Mucosa of stomach (tissue), 1 donor: ENCODE results near the gene RHPN2.

Source experiments
- H3K27me3 ChIP-seq: one replicate; pipeline ENCODE4 v1.7.0; 2013; ENCODE audit warnings: mild to moderate bottlenecking, low read length; ENCODE audit not compliant: control insufficient read depth, insufficient read depth
- H3K36me3 ChIP-seq: one replicate; pipeline ENCODE4 v1.7.0; 2013; ENCODE audit warnings: low read length; ENCODE audit not compliant: control insufficient read depth, insufficient read depth
- H3K4me1 ChIP-seq: one replicate; pipeline ENCODE4 v1.7.0; 2013; ENCODE audit warnings: mild to moderate bottlenecking, low read length; ENCODE audit not compliant: control insufficient read depth, insufficient read depth
- H3K4me3 ChIP-seq: one replicate; pipeline ENCODE4 v1.7.0; 2013; ENCODE audit warnings: low read length
- H3K9ac ChIP-seq: one replicate; pipeline ENCODE4 v1.7.0; 2013; ENCODE audit warnings: mild to moderate bottlenecking, low read length, moderate library complexity
- H3K9me3 ChIP-seq: one replicate; pipeline ENCODE4 v1.7.0; 2013; ENCODE audit warnings: mild to moderate bottlenecking, low read length, moderate library complexity; ENCODE audit not compliant: control insufficient read depth
- donor health status: Pancreatic carcinoma.

Gene RHPN2

GRCh38 chr19:33090179-33090578 is 25.5 kb upstream of the RHPN2 start:
- H3K9me3 ChIP-seq = no peaks in the 10 kb centered on the region
- H3K27me3 ChIP-seq = no peaks in the 10 kb centered on the region
- no peaks in the 10 kb centered on the region for H3K4me1 ChIP-seq
- H3K9ac ChIP-seq = no peak overlapping the region
- H3K4me3 ChIP-seq = no peak overlapping the region
- H3K36me3 ChIP-seq = peaks cover 10% of the 10 kb centered on the region

- Histone ChIP-seq H3K36me3 (peaks cover 10% of the 10 kb centered on the region), H3K27me3 (no peaks in the 10 kb centered on the region), H3K4me3 (no peak overlapping the region), H3K4me1 (no peaks in the 10 kb centered on the region), H3K9me3 (no peaks in the 10 kb centered on the region), H3K9ac (no peak overlapping the region)
Observed at GRCh38 chr19:33089010-33089409, 24.3 kb upstream of the RHPN2 start.

GRCh38 chr19:33086955-33087354 is 22.3 kb upstream of the RHPN2 start:
- Histone ChIP-seq H3K4me3 (no peak overlapping the region), H3K9me3 (no peaks in the 10 kb centered on the region), H3K4me1 (peaks cover 6% of the 10 kb centered on the region), H3K27me3 (no peaks in the 10 kb centered on the region), H3K9ac (no peak overlapping the region), H3K36me3 (peaks cover 4% of the 10 kb centered on the region)

DNA sequence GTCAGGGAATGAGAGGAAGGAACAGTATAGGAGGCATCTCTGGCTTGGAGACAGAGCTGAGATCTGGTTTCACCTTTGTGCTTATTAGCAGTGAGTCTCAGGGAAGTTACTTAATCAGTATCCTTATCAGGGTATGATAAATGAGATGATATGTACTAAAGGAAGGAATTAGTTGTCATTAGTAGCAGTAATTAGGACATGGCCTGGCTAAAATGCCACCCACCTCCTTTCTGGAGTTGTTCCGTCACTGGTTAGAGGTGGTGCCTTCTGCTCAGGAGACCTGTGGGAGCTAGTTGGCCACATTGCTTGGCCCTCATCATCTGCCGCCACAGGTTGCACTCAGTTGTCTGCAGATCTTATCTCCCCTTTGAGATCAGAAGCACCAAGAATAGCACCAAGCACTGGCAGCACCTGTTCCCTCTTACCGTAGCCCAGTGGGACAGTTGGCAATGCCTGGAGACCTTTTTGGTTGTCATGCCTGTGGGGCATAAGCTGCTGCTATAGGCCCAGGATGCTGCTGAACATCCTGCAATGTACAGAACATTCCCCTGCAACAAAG is 21.0 kb upstream of the RHPN2 start:
- H3K9ac ChIP-seq = no peak overlapping the region
- no peaks in the 10 kb centered on the region for H3K27me3 ChIP-seq
- H3K4me3 ChIP-seq = no peak overlapping the region
- peaks cover 2% of the 10 kb centered on the region for H3K36me3 ChIP-seq
- H3K4me1 ChIP-seq = peaks cover 11% of the 10 kb centered on the region
- no peaks in the 10 kb centered on the region for H3K9me3 ChIP-seq

DNA sequence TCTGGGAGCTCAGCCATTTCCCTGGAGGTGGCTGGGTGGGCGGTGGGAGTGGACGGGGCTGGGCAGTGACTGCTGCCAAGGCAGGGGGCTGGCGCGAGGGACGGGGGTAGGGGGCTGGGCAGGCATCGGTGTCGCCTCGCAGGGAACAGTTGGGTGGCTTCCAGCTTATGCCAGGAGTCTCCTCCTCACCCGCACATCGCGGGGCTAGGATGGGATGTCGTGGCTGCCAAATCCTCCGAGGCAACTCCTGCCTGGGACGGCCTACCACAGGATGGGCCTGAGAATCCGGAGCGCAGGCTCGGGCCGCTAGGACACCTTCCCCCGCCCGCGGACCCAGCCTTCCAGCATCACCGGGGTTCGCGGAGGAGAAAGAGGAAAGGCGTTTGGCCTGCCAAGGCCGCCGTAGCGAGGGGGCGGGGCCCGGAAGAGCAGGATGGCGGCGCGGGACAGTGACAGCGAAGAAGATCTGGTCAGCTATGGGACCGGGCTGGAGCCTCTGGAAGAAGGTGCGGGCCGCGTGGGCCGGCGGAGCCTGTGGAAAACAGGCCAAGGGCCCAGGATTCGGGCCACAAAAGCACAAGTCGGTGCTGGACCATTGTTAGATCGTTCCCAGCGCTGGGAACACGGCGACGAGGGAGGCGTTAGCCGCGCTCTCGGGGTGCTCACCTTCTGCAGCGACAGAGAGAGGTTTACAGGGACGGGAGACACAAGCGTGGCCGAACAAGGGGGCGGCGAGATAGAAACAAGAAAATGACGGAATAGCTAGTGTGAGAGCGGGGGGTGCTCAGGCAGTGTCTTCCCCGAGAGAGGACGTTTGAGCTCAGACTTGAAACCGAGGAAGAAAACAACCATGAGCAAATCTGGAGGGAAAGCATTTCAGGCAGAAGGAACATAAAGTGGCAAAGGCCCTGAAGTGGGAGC is 16.3 kb upstream of the RHPN2 start, which contains the start of gene GPATCH1:
Gene GPATCH1 (plus strand): TSS at position 421 of the 921 bp plus-strand sequence. CDS start 13 bp downstream, at position 434.
- Histone ChIP-seq H3K9me3 (no peaks in the 10 kb centered on the region), H3K4me1 (peaks cover 25% of the 10 kb centered on the region), H3K27me3 (no peaks in the 10 kb centered on the region), H3K36me3 (no peaks in the 10 kb centered on the region), H3K9ac (peak within 1 kb of the TSS; percentile 86), H3K4me3 (peak within 1 kb of the TSS; percentile 93)

DNA sequence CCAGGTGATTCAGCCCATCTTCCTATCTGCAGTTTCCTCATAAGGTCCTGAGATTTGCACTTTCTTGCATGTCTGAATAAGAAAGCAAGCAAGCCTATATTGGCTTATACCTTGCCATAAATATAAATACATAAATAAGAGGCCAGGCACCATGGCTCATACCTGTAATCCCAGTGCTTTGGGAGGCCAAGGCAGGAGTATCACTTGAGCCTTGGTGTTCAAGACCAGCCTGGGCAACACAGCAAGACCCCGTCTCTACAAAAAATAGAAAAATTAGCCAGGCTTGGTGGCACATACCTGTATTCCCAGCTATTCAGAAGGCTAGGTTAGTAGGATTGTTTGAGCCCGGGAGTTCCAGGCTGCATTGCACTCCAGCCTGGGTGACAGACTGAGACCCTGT is 10.8 kb upstream of the RHPN2 start:
- H3K36me3 ChIP-seq = no peaks in the 10 kb centered on the region

GRCh38 chr19:33071887-33072286 is 7.2 kb upstream of the RHPN2 start:
- Histone ChIP-seq H3K4me3 (no peak overlapping the region), H3K9me3 (no peaks in the 10 kb centered on the region), H3K9ac (no peak overlapping the region), H3K4me1 (no peaks in the 10 kb centered on the region), H3K36me3 (no peaks in the 10 kb centered on the region), H3K27me3 (no peaks in the 10 kb centered on the region)

More for the DNA sequence above, 10.8 kb upstream of the RHPN2 start:
- Histone ChIP-seq H3K4me3 (no peak overlapping the region), H3K9me3 (no peaks in the 10 kb centered on the region), H3K4me1 (peaks cover 14% of the 10 kb centered on the region), H3K27me3 (no peaks in the 10 kb centered on the region), H3K9ac (no peak overlapping the region)

GRCh38 chr19:33067121-33067520 is 2.4 kb upstream of the RHPN2 start:
- Histone ChIP-seq H3K4me3 (no peak overlapping the region), H3K9me3 (no peaks in the 10 kb centered on the region), H3K36me3 (no peaks in the 10 kb centered on the region), H3K4me1 (peaks cover 4% of the 10 kb centered on the region), H3K27me3 (peaks cover 3% of the 10 kb centered on the region), H3K9ac (no peak overlapping the region)

DNA sequence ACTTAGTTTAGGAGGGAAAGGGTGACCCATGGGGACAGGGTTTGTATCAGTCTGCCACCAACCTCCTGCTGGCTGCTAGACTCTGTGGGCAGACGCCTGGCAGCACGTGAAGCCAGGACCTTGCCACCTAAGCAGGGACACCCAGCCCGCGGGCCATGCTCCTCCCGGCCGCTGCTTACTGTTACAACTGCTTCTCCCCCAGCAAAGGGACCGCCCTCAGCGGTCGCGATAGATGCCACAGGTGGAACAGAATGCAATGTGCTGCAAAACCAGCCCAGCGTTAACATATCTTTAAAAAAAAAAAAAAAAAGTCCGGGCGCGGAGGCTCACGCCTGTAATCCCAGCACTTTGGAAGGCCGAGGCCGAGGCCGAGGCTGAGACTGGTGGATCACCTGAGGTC is 1.9 kb upstream of the RHPN2 start:
- peaks cover 3% of the 10 kb centered on the region for H3K27me3 ChIP-seq
- H3K4me1 ChIP-seq = peaks cover 4% of the 10 kb centered on the region
- no peaks in the 10 kb centered on the region for H3K36me3 ChIP-seq
- H3K9ac ChIP-seq = no peak overlapping the region
- H3K4me3 ChIP-seq = no peak overlapping the region
- no peaks in the 10 kb centered on the region for H3K9me3 ChIP-seq

- peaks cover 14% of the 10 kb centered on the region for H3K4me1 ChIP-seq
- peaks cover 3% of the 10 kb centered on the region for H3K27me3 ChIP-seq
- no peaks in the 10 kb centered on the region for H3K36me3 ChIP-seq
- H3K4me3 ChIP-seq = peak overlapping the region; percentile 86
- peak overlapping the region; percentile 89 for H3K9ac ChIP-seq
- no peaks in the 10 kb centered on the region for H3K9me3 ChIP-seq
Observed at GRCh38 chr19:33064458-33064791, 263 bp downstream of the RHPN2 start.

DNA sequence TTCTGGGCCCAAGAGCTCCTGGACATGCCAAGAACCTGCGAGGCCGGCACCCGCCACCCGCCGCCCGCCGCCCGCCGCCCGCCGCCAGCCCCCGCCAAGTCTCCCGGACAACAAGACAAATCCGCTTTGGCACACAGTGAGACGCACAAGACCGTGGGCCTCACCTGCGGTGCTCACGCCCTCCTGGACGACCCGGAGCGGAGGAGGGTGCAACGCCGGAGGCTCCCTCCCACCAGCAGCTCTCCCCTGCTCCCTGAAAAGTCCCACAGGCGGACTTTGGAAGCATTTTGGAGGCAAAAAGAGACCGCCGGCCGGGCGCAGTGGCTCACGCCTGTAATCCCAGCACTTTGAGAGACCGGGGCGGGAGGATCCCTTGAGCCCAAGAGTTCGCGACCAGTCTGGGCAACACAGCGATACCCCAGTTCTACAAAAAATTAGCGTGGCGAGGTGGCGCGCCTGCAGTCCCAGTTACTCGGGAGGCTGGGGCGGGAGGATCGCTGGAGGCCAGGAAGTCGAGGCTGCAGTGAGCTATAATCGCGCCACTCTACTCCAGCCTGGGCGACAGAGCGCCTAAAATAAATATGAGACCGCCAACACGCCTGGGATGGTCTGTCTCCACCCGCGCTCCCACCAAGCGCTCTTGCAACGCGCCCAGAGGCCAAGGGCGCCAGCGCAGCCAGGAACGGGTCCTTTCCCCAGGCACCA is 783 bp downstream of the RHPN2 start:
- H3K9ac ChIP-seq = peak overlapping the region; percentile 89
- peaks cover 3% of the 10 kb centered on the region for H3K27me3 ChIP-seq
- peak overlapping the region; percentile 86 for H3K4me3 ChIP-seq
- H3K4me1 ChIP-seq = peaks cover 14% of the 10 kb centered on the region
- no peaks in the 10 kb centered on the region for H3K9me3 ChIP-seq
- no peaks in the 10 kb centered on the region for H3K36me3 ChIP-seq

GRCh38 chr19:33063356-33063752 is 1.3 kb downstream of the RHPN2 start:
- H3K9me3 ChIP-seq = no peaks in the 10 kb centered on the region
- peak overlapping the region; percentile 73 for H3K9ac ChIP-seq
- H3K36me3 ChIP-seq = no peaks in the 10 kb centered on the region
- peak overlapping the region; percentile 41 for H3K4me3 ChIP-seq
- peaks cover 14% of the 10 kb centered on the region for H3K4me1 ChIP-seq
- peaks cover 3% of the 10 kb centered on the region for H3K27me3 ChIP-seq
